Nucleus accumbens (tissue), 56 donors: Measurements from ENCODE around the gene PRDX3.

Experiments
- DNase-seq, 56 donors: peaks; one replicate each; lab custom pipeline; 2025; lab: John Stamatoyannopoulos, UW

The PRDX3 gene

DNA sequence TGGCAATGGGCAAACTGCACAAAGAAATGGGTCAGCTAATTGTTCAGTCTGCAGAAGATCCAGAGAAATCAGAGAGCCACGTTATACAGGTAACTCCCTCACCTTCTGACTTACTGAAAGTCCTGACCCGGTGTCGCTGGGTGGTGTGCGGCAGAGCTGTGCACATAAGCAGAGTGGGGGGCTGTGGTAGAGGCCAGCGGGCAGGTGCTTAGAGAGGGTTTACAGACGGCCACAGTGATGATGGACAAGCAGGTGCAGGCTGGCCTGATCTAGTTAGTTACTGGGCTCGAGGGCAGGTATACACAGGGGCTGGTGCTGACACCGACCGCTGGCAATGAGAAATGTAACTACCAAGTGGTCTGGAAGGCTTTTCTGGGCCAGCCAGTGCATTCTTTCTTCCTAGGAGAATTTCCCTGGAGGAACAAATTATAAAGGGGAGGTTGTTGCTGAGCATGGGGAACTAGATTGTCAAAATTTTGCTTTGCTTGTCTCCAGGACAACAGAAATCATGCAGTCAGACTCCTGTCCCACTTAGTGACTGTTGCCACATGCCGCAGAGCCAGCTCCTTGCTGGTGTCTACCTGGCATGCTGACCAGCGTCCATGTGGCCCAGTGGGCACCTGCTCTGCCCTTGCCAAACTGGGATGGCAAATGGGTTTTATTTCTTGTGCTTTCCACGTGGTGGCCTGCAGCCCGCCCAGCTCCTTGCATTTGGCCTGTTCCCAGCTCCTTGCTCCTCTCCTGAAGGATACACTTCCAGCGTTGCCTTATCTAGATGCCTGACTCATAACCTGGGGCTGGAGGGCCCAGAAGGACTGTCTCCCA, 45.9 kb downstream of the PRDX3 start:
- DNase-seq = peak in 25 of 56 donors; percentile 6 to 48 (median 26)

DNA sequence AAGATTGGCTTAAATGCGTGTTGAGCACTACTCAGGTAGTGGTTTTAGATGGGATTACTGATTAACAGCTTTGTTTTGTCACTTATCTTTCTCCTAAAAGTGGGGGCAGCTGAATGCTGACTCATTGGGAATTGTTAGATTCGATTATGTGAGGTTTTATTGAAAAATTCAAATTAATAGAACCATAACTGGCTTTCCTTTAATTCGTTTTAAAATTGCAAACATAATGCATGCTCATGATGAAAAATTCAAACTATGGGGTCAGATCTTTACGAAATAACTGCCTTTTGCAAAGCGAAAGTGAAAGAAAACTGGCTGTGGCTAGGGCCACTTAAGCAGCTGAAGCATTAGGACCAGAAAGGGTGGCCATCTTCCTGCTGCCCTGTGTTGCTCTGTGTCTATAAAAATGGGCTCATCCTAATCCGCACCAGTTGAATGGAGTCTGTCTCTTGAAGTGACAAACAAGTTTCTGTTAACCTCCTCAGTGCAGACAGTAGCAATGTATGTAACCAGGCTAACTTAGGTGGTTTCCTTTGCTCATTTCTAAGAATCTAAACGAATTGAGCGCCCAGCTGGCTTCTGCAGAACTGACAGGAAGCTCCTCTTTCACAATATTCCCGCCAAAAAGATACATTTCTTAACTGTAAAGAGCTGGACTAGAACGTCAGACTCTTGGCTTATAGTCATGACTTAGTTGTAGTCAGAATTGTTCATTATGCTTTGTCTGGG, 46.9 kb downstream of the PRDX3 start:
- DNase-seq = peak in 2 of 56 donors; percentile 9

GRCh38 chr10:119129721-119130120, 48.9 kb downstream of the PRDX3 start:
- no peak for DNase-seq

DNA sequence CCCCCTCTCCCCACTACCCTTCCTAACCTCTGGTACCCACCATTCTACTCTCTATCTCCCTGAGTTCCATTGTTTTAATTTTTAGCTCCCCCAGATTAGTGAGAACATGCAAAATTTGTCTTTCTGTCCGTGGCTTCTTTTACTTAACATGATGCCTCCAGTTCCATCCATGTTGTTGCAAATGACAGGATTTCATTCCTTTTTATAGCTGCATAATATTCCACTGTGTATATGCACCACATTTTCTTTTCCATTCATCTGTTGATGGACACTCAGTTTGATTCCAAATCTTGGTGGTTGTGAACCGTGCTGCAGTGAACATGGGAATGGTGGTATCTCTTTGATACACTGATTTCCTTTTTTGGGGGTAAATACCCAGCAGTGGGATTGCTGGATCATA, 52.7 kb downstream of the PRDX3 start:
- no peak for DNase-seq

GRCh38 chr10:119120875-119121274, 57.7 kb downstream of the PRDX3 start:
- DNase-seq = no peak

- DNase-seq = no peak
Observed at GRCh38 chr10:119120413-119120867, 58.2 kb downstream of the PRDX3 start.

- DNase-seq = no peak
Observed at GRCh38 chr10:119119400-119119799, 59.2 kb downstream of the PRDX3 start.

- no peak for DNase-seq
Observed at GRCh38 chr10:119118231-119118630, 60.4 kb downstream of the PRDX3 start.
